K562 (cell line): ENCODE results near the gene ZNF559.

ENCODE experiments used
- MYC ChIP-seq, 2 experiments: fragments of 250-450 bp in 1 of 2; sonication (Bioruptor Pico) in 1 of 2; IDR thresholded peaks; 2 replicates each; pipeline versions ENCODE4 v1.5.1 to v1.6.1; 2012 to 2021; ENCODE audit warnings: low read depth in 2 of 2, borderline replicate concordance in 1 of 2, improper control_type of control experiment in 1 of 2, low read length in 1 of 2, mild to moderate bottlenecking in 1 of 2, moderate library complexity in 1 of 2
- NBN ChIP-seq: fragments of 450-650 bp; IDR thresholded peaks from 2 replicates; pipeline ENCODE4 v1.6.1; 2016; ENCODE audit warnings: low read depth, mild to moderate bottlenecking
- NELFE ChIP-seq: IDR thresholded peaks from 2 replicates; pipeline ENCODE4 v1.6.1; 2011; ENCODE audit warnings: mild to moderate bottlenecking; ENCODE audit not compliant: insufficient read depth, insufficient read length
- POLR2A ChIP-seq: fragments of 450-650 bp; conservative IDR thresholded peaks from 2 replicates; pipeline ENCODE4 v1.6.1; 2016
- POLR2AphosphoS2 ChIP-seq: IDR thresholded peaks from 2 replicates; pipeline ENCODE4 v1.6.1; 2012; ENCODE audit warnings: low read length, improper control_type of control experiment
- PPARD ChIP-seq: fragments of 250-450 bp; sonication (Bioruptor Pico); IDR thresholded peaks from 2 replicates; pipeline ENCODE4 v1.8.0; 2022; ENCODE audit warnings: inconsistent platforms, mild to moderate bottlenecking, moderate library complexity
- PRPF4 ChIP-seq: fragments of 200-400 bp; formaldehyde crosslinking; IDR thresholded peaks from one replicate; pipeline ENCODE4 v1.6.1; 2017; ENCODE audit warnings: low read length, low read depth, mild to moderate bottlenecking; ENCODE audit not compliant: insufficient read depth, poor library complexity, severe bottlenecking
- REST ChIP-seq, 2 experiments: fragments of 450-650 bp; formaldehyde crosslinking in 1 of 2; IDR thresholded peaks; 2 replicates each; pipeline versions ENCODE4 v1.4.0 to v1.6.1; 2014 to 2020; ENCODE audit warnings: mild to moderate bottlenecking in 2 of 2, borderline replicate concordance in 1 of 2, low read depth in 1 of 2
- SMC3 ChIP-seq: conservative IDR thresholded peaks from 2 replicates; pipeline ENCODE4 v1.6.1; 2011; ENCODE audit warnings: low read depth, low read length, improper control_type of control experiment; ENCODE audit not compliant: insufficient read depth
- YY1 ChIP-seq, 3 experiments: IDR thresholded peaks; 2 replicates each; pipeline ENCODE4 v1.6.1; 2011; ENCODE audit warnings: low read length in 2 of 3, mild to moderate bottlenecking in 2 of 3, moderate library complexity in 2 of 3, borderline replicate concordance in 1 of 3, control low read depth in 1 of 3, low read depth in 1 of 3; ENCODE audit not compliant: insufficient read depth in 3 of 3, insufficient replicate concordance in 2 of 3, control insufficient read depth in 1 of 3, insufficient read length in 1 of 3; ENCODE audit errors: extremely low read depth in 1 of 3
- ZNF133 ChIP-seq: fragments of 250-450 bp; sonication (Bioruptor Pico); IDR thresholded peaks from 2 replicates; pipeline ENCODE4 v1.4.0; 2020; ENCODE audit warnings: mild to moderate bottlenecking
- ZNF512 ChIP-seq: IDR thresholded peaks from 2 replicates; pipeline ENCODE4 v1.6.1; 2016; ENCODE audit warnings: missing genetic modification characterization, missing compliant biosample characterization
- ZNF707 ChIP-seq: fragments of 250-450 bp; sonication (Bioruptor Pico); conservative IDR thresholded peaks from 2 replicates; pipeline ENCODE4 v1.8.0; 2022; ENCODE audit warnings: inconsistent platforms, mild to moderate bottlenecking, moderate library complexity

- TF ChIP-seq PRPF4 (no peak), YY1 (IDR thresholded peaks at IDR 0.05; ENCODE audit: borderline replicate concordance in 1 of 3, control insufficient read depth in 1 of 3, extremely low read depth in 1 of 3, insufficient read depth in 3 of 3, insufficient read length in 1 of 3, insufficient replicate concordance in 2 of 3, low read depth in 1 of 3, low read length in 2 of 3) (no peak), ZNF512 (tag) (no peak), NELFE (no peak), PPARD (CRISPR knock-in tag) (no peak), SMC3 (no peak), POLR2AphosphoS2 (no peak), REST (IDR thresholded peaks at IDR 0.05; ENCODE audit: borderline replicate concordance) (no peak), REST (CRISPR knock-in tag; IDR thresholded peaks at IDR 0.05; ENCODE audit: low read depth) (no peak), ZNF707 (CRISPR knock-in tag) (no peak), MYC (IDR thresholded peaks at IDR 0.05; ENCODE audit: low read depth, low read length) (no peak), MYC (CRISPR knock-in tag; IDR thresholded peaks at IDR 0.05; ENCODE audit: borderline replicate concordance, low read depth) (no peak), NBN (no peak), ZNF133 (CRISPR knock-in tag) (no peak), POLR2A (no peak)
These were observed 24.7 kb downstream of the ZNF559 start for GRCh38 chr19:9348671-9349070.
